Hematopoietic multipotent progenitor cell treated with erythropoietin and hydrocortisone succinate and interleukin-3 and kit ligand, for 17 days (in vitro differentiated cells): ENCODE data around the gene NAA10.
A peak's percentile ranks its signal among the peaks of the same experiment; 100 is the strongest.

ENCODE experiments used
- DNase-seq: peaks from one replicate; pipeline ENCODE4 v3.0.0-alpha.2; 2015; ENCODE audit warnings: low spot score

Gene NAA10

GRCh38 chrX:153948002-153948466, 13.2 kb upstream of the NAA10 start:
- no peak for DNase-seq

- DNase-seq, result peak; percentile 85
Observed at GRCh38 chrX:153947009-153947769, 12.4 kb upstream of the NAA10 start.

DNA sequence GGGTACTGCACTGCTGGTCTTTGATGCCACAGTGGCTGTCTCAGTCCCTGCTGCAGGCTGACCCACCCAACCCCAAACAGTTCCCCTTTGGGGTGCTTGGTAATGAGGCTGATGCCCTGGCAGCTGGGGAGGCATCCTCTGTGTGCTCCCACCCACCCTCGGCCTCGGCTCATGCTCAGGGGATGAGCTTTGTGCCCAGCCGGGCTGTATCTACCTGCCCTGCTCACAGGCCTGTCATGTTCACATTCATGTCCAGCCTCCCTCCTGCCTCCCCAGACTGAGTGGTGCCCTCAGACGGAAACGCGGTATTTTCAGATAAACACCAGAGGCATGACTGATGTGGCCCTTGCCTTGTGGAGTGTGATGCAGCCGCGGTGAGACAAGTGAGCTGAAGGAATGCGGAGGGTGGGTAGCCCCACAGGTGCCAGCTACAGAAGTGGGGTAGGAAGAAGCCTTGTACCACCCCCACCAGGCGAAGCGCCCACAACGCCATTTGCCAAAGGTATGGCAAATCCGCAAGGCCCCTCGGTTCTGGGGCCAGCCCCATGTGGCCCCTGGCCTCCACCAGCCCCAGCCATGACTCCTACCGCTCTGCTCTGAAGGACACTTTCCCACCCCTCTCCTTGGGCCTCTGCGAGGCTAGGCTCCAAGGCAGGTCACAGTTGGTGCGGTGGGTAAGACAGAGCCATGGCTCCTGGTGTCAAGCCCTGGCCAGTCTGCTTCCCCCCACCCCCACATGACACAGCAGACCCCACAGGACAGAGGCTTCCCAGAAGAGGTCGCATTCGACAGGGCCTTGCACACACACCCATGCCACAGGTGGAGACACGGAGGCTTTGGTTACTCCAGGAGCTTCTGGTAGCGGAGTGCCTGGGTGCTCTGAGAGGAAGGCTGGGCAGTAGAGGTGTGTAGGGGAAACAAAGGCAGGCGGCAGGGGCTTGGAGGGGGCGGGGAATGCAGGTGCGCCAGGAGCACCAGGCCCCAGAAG, 11.4 kb upstream of the NAA10 start:
- DNase-seq, result no peak

DNA sequence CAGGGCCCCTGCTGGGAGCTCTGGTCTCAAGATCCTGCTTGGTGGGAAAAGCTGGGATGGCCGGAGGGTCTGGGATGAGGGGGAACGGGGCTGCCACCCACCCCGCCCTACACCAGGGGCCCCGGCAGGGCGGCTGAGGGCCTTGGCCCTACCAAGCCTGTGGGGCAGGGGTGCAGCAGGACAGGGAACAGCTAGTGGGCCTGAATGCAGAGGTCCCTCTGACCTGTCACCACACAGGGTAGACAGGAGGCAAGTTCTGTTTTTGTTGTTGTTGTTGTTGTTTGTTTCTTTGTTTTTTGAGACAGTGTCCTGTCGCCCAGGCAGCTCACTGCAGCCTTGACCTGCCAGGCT, 9.9 kb upstream of the NAA10 start:
- DNase-seq, result no peak

GRCh38 chrX:153944140-153944799, 9.4 kb upstream of the NAA10 start, which contains the start of gene RENBP:
Gene RENBP, minus strand, starts transcription at chrX:153944643. Its CDS starts 33 bp downstream, at chrX:153944610.
- DNase-seq, result peak; percentile 47

GRCh38 chrX:153941336-153942252, 6.8 kb upstream of the NAA10 start:
- DNase-seq, result no peak

GRCh38 chrX:153939573-153939972, 4.7 kb upstream of the NAA10 start:
- no peak for DNase-seq

DNA sequence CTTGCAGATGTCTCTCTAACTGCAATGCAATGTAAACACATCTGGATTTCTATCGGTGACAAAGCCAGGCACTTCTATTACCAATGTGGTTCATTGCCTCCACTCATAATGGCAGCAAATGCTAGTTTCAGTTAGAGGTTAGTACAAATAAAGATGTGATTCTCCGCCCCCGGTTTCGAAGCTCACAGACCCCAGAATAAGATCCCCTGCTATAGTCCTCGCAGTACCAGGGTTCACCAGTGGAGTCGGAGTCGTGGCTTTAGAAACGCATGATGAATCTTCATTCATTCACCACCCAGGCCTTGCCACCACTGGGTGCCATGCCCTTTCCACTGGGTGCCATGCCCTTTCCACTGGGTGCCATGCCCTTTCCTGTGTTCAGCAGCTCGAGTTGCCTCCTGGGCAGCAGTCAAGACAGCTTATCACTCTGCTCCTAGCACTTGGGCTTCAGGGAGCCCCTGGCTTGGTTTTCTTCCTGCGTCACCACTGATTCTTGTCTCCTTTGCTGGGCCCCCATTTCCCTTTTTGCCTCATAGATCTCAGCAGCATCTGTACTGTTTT, 3.5 kb upstream of the NAA10 start:
- no peak for DNase-seq

DNA sequence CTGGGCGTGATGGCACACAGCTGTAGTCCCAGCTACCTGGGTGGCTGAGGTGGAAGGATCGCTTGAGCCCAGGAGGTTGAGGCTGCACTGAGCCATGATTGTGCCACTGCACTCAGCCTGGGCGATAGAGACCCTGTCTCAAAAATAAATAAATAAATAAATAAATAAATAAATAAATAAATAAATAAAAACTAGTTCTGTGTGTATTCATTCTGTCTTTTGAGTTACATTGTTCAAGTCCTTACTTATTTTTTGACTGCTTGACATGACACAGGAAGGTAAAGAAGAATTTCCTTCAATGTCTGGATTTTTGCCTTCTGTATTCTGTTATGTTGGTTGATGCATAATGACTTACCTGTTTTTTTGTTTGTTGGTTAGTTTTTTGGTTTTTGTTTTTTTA, 2.2 kb upstream of the NAA10 start:
- no peak for DNase-seq

DNA sequence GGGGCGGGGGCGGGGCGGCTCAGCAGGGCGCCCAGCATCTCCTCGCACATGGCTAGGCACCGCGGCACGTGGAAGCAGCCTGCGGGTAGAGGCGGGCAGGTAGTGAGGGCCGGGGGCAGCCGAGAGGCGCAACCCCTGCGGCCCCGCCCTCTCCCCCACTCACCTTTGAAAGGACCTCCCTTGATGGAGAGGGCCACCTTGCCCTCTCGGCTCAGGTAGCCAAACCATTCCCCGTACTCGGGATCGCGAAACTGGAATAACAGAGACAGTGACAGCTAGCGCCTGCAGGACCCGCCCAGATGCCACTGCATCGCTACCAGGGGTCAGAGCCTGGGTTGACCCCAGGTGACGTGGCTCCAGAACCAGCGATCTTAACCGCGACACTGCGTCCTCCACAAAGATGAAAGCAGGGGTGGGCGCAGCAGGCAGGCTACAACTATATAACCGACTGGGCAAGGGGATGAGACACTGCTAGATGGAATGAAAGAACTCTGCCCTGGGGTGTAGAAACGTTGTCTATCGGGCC, 552 bp upstream of the NAA10 start:
- DNase-seq, result no peak

DNA sequence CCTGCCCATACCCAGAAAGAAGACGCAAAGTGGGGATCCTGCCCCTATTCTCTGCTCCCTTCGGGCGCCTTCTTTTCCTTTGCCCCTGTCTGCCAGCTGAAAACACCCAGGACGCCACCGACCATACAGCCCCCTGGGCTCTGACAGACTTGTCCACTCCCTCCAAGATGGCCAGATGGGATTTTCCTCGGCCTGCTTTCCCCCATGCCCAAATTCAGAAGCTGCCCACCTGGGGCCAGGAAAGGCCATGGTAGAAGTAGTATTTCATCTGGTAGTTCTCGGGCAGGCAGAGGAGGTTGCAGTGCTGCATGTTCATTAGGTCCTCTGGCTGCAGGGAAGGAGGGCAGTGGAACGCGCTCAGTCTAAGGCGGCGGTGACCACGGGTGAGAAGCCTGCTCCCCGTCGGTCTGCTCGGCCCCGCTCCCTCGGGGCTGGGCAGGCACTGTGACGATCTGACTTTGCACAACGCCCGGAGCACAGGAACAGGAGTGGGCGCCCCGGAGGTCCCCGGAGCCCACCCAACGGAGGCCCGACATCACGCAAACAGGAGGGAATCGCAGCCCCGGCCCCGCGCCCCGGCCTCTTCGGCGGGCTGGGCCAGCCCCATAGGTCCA, 582 bp downstream of the NAA10 start:
- no peak for DNase-seq

DNA sequence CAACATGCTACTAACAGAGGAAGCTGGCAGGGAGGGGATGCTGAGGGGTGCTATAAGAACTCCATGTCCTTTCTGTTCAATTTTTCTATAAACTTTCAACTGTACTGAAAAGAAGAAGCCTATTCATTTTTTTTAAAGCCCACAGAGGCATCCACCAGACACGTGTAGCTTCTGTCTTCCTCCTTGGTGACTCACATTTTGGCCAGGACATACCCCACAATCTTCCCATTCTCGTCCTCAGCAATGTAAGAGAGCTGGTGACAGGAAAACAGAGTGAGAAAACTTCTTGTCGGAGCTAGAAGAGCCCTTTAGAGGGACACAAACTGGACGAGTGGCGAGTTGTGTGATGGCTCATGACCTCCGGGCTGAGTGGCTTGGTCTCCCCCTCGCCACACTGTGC, 1.1 kb downstream of the NAA10 start:
- DNase-seq, result no peak

GRCh38 chrX:153932220-153932915, 2.5 kb downstream of the NAA10 start:
- no peak for DNase-seq

DNA sequence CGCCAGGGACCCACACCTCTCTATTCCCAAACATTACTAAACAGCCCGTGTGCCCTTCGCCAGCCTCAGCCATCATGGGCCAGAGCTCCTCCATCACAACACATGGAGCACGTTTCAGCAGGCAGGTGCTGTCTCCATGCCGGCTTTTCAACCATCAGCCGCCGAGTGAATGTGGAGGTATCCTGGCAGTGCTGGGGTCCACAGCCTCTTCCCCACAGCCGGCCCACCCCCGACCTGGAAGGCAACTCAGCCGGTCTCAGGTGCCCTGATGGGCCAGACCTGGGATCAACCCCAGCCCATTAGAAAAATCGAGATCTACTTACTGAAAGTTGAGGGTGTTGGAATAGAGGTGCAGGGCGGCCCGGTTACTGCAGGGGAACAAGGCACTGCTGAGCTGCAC, 3.1 kb downstream of the NAA10 start:
- DNase-seq, result no peak

GRCh38 chrX:153931151-153931550, 3.7 kb downstream of the NAA10 start:
- DNase-seq, result no peak

- DNase-seq, result no peak
Observed at GRCh38 chrX:153930011-153930910, 4.6 kb downstream of the NAA10 start.

GRCh38 chrX:153929576-153929975, 5.3 kb downstream of the NAA10 start:
- no peak for DNase-seq

DNA sequence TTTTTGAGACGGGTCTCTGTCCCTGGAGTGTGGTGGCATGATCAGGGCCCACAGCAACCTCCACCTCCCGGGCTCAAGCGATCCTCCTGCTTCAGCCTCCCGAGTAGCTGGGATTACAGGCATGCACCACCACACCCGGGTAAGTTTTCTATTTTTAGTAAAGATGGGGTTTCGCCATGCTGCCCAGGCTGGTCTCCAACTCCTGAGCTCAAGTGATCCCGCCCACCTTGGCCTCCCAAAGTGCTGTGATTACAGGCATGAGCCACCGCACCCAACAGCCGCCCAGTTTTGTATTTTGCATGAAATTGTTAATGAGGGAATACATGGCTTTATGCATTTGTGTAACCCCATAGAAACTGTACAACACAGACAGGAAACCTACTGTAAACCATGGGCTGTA, 6.0 kb downstream of the NAA10 start:
- DNase-seq, result no peak
